Lower lobe of right lung (tissue), 2 donors: Measurements from ENCODE around the gene PURA. TPM values are rescaled to one million over a fixed set of nuclear protein-coding genes. Genes with fewer than 3 reads are reported as not detected.

Experiments used
- ATAC-seq, 2 donors: fragments of 200-7000 bp; cut with Tn5 transposase; one replicate each; pipeline ENCODE4 v1.9.1; 2020 to 2022; ENCODE audit warnings: mild to moderate bottlenecking in 2 of 2, moderate library complexity in 2 of 2
- DNase-seq: peaks from one replicate; pipeline ENCODE4 v3.0.0-alpha.2; 2020
- H3K27ac ChIP-seq: fragments of 200-600 bp; one replicate; pipeline ENCODE4 v1.8.0; 2022
- H3K27me3 ChIP-seq: fragments of 200-600 bp; one replicate; pipeline ENCODE4 v1.8.0; 2022; ENCODE audit warnings: low read depth
- H3K36me3 ChIP-seq: fragments of 200-600 bp; one replicate; pipeline ENCODE4 v1.8.0; 2022; ENCODE audit warnings: mild to moderate bottlenecking
- H3K4me1 ChIP-seq: fragments of 200-600 bp; one replicate; pipeline ENCODE4 v1.8.0; 2022
- H3K4me3 ChIP-seq: fragments of 200-600 bp; one replicate; pipeline ENCODE4 v1.8.0; 2022; ENCODE audit warnings: mild to moderate bottlenecking
- H3K9me3 ChIP-seq: fragments of 200-600 bp; one replicate; pipeline ENCODE4 v1.8.0; 2022
- CTCF ChIP-seq: fragments of 200-600 bp; IDR thresholded peaks from one replicate; pipeline ENCODE4 v1.8.0; 2022; ENCODE audit warnings: antibody characterized with exemption, mild to moderate bottlenecking
- intact Hi-C: fragments of 100-400 bp; cut with DNase I; formaldehyde crosslinking; loops from one replicate; pipeline ENCODE4 v1.11.0; 2022
- long read RNA-seq: library from polyadenylated mRNA; unstranded; transcript quantifications from one replicate; pipeline ENCODE4 v2.0.0, GENCODE V29; 2021
- total RNA-seq: library from RNA; stranded (reverse); fragmentation: NEBNext Ultra II Directional; extraction: Animal tissue kit (Norgen Biotek cat#: 25700); gene quantifications from one replicate; pipeline ENCODE4 v1.2.1, GENCODE V29; 2021
- donor health status: DM: no; HTN: yes; CAD: no; lungs with severe emphysema.

The PURA gene
- 32.4 TPM for total RNA-seq
- long read RNA-seq, full-length matches to known transcripts: 65 of 82 reads
- long read RNA-seq, partial matches to known transcripts: 0 of 82 reads
- long read RNA-seq, other reads (novel, unspliced or antisense): 17 of 82 reads

GRCh38 chr5:140113699-140114263, at the start of gene PURA:
TSS of gene PURA (plus strand) at chr5:140114109. CDS start at chr5:140114182, 73 bp downstream.
- no peaks in the 10 kb centered on the region for H3K27me3 ChIP-seq
- H3K27ac ChIP-seq: peak within 1 kb of the TSS; percentile 88
- H3K36me3 ChIP-seq: no peaks in the 10 kb centered on the region
- DNase-seq: peak; percentile 96
- intact Hi-C loops: no loop called here
- peaks cover 57% of the 10 kb centered on the region for H3K4me1 ChIP-seq
- ATAC-seq: peak; percentile 95 to 97
- H3K9me3 ChIP-seq: no peaks in the 10 kb centered on the region
- peak; percentile 36 for TF ChIP-seq CTCF
- H3K4me3 ChIP-seq: peak within 1 kb of the TSS; percentile 74

- Histone ChIP-seq H3K27ac (no peak overlapping the region), H3K4me3 (no peak overlapping the region), H3K9me3 (no peaks in the 10 kb centered on the region), H3K4me1 (peaks cover 9% of the 10 kb centered on the region), H3K36me3 (no peaks in the 10 kb centered on the region), H3K27me3 (no peaks in the 10 kb centered on the region)
- no peak for TF ChIP-seq CTCF
- intact Hi-C loops: loop anchor here (5.0 kb wide), 1 partner anchor 84 kb away; no protein-coding TSS in a partner anchor
- DNase-seq: no peak
- ATAC-seq: no peak
These were observed 41.1 kb upstream of the PURA start for GRCh38 chr5:140072812-140073211.

GRCh38 chr5:140073296-140073695, 40.6 kb upstream of the PURA start:
- no peak for ATAC-seq

GRCh38 chr5:140075371-140075770, 38.5 kb upstream of the PURA start:
- H3K36me3 ChIP-seq: no peaks in the 10 kb centered on the region
- ATAC-seq (no peak), DNase-seq (no peak)
- no peak overlapping the region for H3K4me3 ChIP-seq
- no peak overlapping the region for H3K27ac ChIP-seq
- TF ChIP-seq CTCF: peak; percentile 21
- intact Hi-C loops: no loop called here
- H3K4me1 ChIP-seq: peaks cover 9% of the 10 kb centered on the region
- H3K27me3 ChIP-seq: no peaks in the 10 kb centered on the region
- no peaks in the 10 kb centered on the region for H3K9me3 ChIP-seq

More at GRCh38 chr5:140073296-140073695, 40.6 kb upstream of the PURA start:
- intact Hi-C loops: loop anchor here (5.0 kb wide), 1 partner anchor 84 kb away; no protein-coding TSS in a partner anchor
- no peaks in the 10 kb centered on the region for H3K9me3 ChIP-seq
- H3K4me1 ChIP-seq: peaks cover 9% of the 10 kb centered on the region
- no peaks in the 10 kb centered on the region for H3K27me3 ChIP-seq
- no peak for DNase-seq
- H3K27ac ChIP-seq: no peak overlapping the region
- no peaks in the 10 kb centered on the region for H3K36me3 ChIP-seq
- H3K4me3 ChIP-seq: no peak overlapping the region
- TF ChIP-seq CTCF: peak; percentile 71

- Histone ChIP-seq H3K36me3 (no peaks in the 10 kb centered on the region), H3K4me3 (no peak overlapping the region), H3K9me3 (no peaks in the 10 kb centered on the region), H3K27ac (no peak overlapping the region), H3K27me3 (no peaks in the 10 kb centered on the region), H3K4me1 (peaks cover 9% of the 10 kb centered on the region)
- DNase-seq (no peak), ATAC-seq (no peak)
- intact Hi-C loops: no loop called here
- TF ChIP-seq CTCF: no peak
These were observed 37.8 kb upstream of the PURA start for GRCh38 chr5:140076142-140076541.
